LNCAP (cell line): Measurements from ENCODE around the gene CCDC169.

ENCODE experiments used
- TF ChIP-seq, protein P1 (sequence below): fragments of 450-650 bp; IDR thresholded peaks from 2 replicates; pipeline ENCODE4 v1.5.1; 2017; ENCODE audit warnings: mild to moderate bottlenecking

Gene CCDC169

GRCh38 chr13:36328821-36329220 lies 31.2 kb upstream of the CCDC169 start:
- TF ChIP-seq, protein P1, sequence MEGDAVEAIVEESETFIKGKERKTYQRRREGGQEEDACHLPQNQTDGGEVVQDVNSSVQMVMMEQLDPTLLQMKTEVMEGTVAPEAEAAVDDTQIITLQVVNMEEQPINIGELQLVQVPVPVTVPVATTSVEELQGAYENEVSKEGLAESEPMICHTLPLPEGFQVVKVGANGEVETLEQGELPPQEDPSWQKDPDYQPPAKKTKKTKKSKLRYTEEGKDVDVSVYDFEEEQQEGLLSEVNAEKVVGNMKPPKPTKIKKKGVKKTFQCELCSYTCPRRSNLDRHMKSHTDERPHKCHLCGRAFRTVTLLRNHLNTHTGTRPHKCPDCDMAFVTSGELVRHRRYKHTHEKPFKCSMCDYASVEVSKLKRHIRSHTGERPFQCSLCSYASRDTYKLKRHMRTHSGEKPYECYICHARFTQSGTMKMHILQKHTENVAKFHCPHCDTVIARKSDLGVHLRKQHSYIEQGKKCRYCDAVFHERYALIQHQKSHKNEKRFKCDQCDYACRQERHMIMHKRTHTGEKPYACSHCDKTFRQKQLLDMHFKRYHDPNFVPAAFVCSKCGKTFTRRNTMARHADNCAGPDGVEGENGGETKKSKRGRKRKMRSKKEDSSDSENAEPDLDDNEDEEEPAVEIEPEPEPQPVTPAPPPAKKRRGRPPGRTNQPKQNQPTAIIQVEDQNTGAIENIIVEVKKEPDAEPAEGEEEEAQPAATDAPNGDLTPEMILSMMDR, result no peak

DNA sequence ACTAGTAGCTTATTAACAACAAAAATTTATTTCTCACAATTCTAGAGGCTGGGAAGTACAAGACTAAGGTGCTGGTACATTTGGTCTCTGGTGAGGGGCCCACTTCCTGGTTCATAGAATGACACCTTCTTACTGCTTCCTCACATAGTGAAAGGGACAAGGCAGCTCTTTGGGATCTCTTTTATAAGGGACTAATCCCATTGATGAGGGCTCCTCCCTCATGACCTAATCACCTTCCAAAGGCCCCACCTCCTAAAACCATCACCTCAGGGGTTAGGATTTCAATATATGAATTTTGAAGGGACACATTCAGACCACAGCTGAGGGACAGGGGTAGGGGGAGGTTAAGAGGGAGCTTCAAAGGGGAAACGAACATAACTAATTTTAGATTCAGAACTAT lies 28.3 kb upstream of the CCDC169 start:
- TF ChIP-seq, protein P1, result no peak

DNA sequence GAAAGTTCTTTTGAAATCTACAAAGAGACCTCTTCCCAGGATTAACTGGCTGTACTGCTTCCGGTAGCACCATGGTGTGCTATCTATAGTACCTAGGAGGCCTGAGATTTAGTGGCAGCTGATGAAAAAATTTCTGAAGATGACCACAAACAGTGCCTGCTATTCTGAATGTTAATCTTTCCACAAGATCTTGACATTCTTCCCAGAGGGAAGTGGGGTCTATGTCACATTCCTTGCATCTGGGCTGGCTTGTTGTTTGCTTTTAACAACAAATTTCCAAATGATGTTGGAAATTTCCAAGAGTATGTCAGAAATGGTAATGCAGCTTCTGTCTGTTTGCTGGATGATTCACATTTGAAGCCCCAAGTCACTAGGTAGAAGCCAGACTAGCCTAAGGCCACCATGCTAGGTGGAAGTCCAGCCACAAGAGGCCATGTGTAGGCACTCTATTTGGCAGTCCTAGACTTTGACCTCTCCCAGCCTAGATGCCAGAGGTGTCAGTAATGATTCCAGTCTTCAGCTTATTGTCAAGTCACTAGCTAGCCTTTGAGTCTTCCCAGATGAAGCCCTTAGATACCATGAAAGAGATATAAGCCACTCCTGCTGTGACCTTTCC lies 26.4 kb upstream of the CCDC169 start:
- TF ChIP-seq, protein P1, result no peak

GRCh38 chr13:36323408-36323807 lies 25.8 kb upstream of the CCDC169 start:
- TF ChIP-seq, protein P1, result no peak

DNA sequence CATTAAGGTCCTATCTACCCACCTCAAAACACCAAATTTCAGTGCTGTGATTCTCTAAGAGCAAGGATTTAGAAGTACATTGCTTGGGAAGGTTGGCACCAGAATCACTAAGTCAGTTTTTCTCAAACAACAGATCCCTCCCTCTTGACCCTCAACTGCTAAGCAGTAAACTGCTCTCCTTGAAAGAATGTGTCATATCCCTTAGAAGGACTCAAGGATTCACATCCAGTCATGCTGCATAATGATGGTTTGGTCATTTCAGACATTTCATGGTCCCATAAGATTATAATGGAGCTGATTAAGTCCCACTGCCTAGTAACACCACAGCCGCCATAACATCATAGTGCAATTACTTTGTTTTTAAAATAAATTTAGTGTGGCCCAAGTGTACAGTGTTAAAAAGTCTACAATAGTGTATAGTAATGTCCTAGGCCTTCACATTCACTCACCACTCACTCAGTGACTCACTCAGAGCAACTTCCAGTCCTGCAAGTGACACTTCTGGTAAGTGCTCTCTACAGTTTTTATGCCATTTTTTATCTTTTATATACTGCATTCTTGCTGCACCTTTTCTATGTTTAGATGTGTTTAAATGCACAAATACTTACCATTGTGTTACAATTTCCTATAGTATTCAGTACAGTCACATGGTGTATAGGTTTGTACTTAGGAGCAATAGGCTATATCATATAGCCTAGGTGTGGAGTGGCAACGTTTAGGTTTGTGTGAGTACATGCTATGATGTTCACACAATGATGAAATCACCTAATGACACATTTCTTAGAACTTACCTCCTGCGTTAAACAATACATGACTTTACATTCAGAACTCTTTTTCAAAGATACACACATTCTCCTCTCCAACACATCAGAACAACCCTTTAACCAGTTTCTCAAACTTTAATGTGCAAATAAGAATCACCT lies 15.7 kb upstream of the CCDC169 start:
- TF ChIP-seq, protein P1, result no peak

GRCh38 chr13:36310417-36311108 lies 12.9 kb upstream of the CCDC169 start:
- TF ChIP-seq, protein P1, result no peak

- TF ChIP-seq, protein P1, result no peak
Observed at GRCh38 chr13:36302289-36302688, 4.7 kb upstream of the CCDC169 start.
